HG02623 (cell line): ENCODE results near the gene MTA3.
A peak's percentile ranks its signal among the peaks of the same experiment; 100 is the strongest.

ENCODE experiments used
- ATAC-seq: cut with Tn5 transposase; IDR thresholded peaks from one replicate; pipeline ENCODE4 v1.9.1; 2021; ENCODE audit warnings: moderate library complexity; ENCODE audit not compliant: unreplicated experiment

The MTA3 gene

GRCh38 chr2:42781181-42781580 is 212.7 kb downstream of the MTA3 start:
- ATAC-seq, result no peak

- ATAC-seq, result no peak
Measured at GRCh38 chr2:42783511-42783910, 215.1 kb downstream of the MTA3 start.

DNA sequence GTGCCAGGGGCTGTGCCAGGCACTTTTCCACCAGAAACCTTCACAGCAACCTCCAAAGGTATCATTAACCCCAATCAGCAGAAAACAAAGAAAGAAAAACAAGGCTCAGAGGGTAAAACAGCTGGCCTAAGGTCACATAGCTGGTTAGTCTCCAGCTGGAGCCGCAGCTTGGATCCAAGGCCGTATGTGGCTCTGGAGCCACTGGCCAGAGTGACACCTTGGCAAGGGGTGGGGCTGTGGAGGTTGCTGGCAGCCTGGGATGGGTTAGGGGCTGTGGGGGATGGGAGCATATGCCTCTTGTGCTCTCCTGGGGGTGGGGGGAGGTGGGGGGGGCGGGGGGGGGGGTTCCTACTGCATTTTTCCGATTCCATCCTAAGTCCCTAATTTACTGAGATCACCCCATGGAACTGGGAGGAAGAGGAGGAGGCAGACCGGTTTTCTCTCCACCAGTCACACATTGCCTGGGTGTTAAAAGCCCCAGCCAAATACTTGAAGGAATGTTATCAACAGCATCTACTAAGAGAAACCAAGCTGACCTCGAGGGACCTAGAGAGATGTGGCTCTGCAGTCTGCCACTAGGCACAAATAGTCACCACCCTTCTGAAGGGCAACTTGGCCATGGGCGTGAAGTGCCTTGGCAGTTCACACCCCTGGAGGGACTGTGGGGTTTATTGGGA is 215.9 kb downstream of the MTA3 start:
- ATAC-seq, result no peak

DNA sequence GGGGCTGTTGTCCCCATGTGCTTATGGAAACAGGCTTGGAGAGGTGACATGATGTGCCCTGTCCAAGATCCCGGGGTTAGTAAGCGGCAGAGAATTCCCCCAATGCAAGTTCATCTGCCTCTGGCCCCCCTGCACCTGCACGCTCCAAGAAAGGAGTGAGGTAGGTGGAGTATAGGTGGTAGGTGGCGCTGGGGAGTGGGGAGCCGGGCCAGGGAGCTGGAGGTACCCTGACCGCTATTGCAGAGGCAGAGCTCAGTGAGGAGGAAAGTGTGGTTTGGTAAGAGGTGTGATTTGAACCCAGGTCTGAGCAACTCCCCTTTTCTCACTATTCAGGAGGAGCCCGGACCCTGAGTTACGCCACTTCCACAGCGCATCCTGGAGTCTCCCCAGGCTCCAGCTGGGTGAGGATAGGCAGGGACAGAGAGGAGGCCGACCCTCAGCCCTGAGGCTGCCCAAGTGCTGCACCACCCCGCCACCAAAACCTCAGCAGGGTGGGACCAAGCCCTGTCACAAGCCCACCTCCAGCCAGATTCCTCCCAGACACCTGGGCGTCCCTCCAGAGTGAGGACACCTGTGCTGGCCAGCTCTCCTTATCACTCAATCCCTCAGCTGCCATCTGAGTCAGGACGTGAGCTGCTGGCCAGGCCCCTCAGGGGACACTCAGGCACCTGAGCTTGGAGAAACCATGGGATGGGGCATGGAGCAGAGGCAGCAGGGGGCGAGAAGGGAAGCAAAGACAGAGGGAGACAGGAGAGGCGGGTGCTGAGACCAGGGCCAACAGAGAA is 218.3 kb downstream of the MTA3 start:
- ATAC-seq, result no peak

DNA sequence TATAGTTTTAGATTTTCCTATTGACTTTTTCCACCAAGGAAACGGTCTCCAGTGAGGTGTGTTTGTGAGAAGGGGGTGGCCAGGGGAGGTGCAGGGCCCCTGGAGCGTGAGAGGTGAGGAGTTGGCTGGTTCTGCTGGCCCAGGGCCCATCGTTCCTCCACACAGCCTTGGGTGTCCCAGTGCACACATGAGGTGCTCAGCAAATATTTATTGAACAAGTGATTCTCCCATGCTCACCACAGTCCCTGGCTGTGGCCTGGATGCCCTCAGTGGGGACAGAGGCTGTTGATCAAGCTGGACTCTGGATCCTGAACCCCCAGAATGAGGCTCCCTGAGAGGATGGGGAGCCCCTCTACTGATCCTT is 219.0 kb downstream of the MTA3 start:
- ATAC-seq, result no peak

DNA sequence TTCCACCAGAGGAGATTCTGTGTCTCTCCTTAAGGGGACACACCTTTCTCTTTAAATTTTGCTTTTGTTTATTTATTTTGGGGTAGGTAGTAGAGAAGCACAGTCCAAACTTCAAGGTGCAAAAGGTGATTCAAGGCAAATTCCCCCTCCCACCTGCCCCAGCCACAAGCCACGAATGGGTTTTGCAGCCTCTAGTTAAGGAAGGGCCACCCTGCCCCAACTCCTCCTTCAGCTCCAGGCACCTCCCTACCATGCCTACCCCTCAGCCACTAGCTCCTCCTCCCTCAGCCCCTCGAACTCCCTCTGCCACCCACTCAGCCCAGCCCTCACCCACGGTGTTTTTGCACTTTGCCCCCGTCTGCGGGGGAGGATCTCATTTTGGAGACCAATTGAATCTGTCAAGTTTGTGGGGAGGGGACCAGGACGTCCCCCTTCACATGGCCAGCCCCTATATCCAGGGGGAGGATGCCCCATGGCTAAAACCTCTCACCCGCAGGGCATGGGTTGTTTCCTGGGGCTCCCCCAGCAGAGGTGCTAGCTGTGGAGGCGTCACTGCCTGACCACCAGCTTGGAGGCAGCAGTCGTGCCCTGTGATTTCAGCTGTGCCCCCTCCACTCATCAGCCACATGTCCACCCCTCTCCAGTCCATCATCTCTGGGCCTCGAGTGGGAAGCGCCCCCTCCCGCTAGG is 219.5 kb downstream of the MTA3 start:
- no peak for ATAC-seq

DNA sequence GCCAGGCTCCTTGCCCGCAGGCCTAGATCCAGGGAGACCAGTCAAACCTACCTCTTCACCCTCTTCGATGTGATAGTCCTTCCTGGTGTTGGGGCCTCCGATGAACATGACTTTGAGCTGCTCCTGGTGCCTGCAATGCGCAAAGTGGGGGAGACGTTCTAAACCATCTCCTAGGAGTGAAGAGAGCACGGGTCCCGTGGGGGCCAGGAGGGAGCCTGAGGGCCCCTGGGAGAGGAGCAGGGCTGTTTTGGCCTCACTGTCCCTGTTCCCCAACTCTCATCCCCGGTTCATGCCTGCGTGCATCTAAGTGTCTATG is 220.0 kb downstream of the MTA3 start:
- ATAC-seq, result no peak

DNA sequence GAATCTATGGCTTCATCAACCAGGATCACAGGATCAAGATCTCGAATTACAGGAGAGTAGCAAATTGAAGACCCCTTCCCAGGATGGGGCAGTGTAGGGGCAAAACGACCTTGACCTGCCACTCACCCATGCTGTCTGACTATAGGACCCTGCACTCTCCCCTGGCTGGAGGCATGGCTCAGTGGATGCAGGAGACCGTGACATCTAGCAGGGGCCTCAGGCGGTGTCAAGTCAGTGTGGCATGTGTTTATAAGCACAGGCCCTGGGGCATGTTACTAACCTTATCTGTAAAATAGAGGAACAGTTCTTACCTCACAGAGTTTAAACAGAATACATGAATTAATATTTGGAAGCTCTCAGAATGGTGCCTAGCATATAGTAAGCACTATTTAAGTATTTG is 220.4 kb downstream of the MTA3 start:
- no peak for ATAC-seq

DNA sequence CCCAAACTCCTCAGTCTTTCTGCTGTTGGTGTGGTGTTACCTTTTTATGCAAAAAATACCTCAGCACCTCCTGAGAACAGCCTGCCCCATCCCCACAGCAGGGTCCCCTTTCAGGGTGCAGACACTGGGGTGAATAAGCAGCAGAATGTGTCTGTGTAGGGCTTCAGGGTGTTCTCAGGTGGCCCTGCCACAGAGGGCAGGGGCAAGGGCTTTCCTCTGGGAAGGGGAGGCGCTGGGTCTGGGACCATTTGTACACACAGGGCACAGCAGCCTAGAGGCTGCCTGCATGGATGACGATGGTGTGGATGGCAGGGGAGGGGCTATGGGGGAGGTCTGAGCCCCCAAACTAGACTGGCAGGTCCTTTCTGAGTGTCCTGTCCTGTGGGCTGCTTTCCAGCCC is 221.3 kb downstream of the MTA3 start:
- ATAC-seq, result no peak

- ATAC-seq, result no peak
Measured at GRCh38 chr2:42791606-42792005, 223.2 kb downstream of the MTA3 start.

- ATAC-seq, result no peak
Measured at GRCh38 chr2:42792087-42792582, 223.7 kb downstream of the MTA3 start.

GRCh38 chr2:42792583-42793333 is 224.3 kb downstream of the MTA3 start, which contains the start of gene HAAO:
Gene HAAO, minus strand, starts transcription at chr2:42792583. Its CDS starts 47 bp downstream, at chr2:42792536.
- ATAC-seq, result no peak

DNA sequence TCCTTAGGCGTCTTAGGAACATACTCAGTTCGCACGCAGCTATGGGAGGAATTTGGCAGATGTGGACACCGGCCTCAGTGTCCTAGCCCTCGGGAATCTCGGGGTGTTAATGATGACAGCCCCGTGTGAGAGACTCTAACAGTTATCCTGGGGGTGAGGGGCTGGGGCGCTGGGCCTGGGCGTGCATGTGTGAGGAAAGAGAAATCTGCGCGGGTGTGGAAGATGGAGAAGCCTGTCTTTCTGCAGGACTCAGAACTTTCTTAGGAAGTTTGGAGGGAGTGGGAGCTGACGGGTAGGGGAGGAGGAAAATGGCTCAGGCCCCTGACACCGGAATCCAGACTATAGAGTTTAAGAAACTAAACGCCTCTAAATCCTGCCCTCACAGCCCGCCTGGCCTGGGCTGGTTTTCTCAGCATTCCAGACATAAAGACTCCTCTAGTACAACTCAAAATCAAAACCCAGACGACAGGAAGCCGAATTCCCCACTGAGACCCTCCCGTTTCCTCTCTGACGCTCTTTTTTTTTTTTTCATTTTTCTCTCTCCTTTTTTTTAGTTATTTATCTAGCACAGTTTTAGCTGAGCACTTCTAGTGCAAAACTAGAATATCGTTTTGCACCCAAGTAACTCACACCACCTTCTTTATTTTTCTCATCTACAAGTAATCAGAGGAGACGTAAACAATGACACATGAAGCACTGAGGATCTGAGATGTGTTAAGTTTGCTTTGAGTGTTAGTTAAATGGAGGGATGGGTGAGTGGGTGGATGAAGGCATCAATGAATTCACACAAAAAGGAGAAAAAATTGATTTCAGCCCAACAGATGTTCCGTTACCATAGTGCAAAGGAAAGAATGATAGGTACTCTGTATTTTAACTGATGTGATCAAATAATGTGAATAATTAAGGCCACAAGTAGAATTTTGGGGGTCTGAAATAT is 225.2 kb downstream of the MTA3 start:
- ATAC-seq, result no peak

DNA sequence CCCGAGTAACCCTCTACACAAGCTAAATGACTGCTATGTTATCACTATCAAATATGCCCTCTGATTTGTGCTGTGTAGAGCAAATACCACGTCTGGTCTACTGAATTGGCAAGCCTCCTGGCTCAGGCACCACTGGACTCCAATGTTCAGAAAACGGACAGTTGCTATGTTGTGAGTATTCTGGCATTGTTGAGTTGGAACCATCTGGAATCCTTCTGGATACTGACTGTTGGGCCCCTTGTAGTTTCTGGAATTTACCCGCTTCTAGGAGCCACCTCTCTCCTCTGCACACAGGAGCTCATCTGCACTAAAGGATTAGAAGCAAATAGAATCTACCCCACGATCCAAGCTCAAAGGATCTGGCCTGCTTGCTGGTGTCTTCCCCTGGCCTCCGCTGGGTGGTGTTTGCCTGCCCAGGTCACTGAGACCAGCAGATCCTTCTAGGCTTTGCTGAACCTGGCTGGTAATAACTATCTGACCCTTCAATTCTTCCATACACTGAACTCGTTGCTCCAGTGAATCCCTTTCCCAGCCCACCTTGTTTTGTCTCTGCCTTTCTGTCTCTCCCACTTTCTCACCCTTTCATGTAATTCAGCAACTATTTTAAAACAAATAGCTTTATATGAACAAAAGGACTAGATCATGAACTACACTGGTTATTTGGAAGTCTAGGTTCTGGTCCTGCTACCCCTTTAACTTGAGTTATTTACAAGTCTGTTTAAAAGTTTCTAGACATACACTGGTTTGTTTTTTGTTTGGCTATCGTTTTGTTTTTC is 226.0 kb downstream of the MTA3 start:
- no peak for ATAC-seq

GRCh38 chr2:42795275-42795674 is 226.8 kb downstream of the MTA3 start:
- ATAC-seq, result no peak

GRCh38 chr2:42795841-42796301 is 227.4 kb downstream of the MTA3 start:
- peak; percentile 39 for ATAC-seq

- ATAC-seq, result peak; percentile 41
Measured at GRCh38 chr2:42796427-42797248, 228.2 kb downstream of the MTA3 start.

DNA sequence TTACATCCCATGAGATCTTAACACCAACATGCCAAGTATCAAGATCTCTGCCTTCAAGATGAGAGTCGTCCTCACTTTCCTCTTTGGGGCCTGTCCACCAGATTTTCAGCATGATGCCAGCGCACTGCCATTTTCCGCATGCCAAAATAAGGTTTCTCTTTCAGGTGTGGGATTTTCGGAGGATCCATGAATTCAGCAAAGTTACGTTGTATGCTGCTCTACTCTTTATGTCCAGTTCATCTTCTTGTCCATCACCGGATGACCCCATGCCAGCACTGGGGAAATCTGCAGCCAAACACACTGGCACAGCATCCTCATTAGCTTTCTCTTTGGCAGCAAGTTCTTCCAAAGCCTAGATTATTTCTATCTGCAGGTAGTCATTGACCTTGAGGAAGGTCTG is 228.8 kb downstream of the MTA3 start:
- no peak for ATAC-seq
